Measurements from ENCODE around the gene ZNF221. TPM values are rescaled to one million over a fixed set of nuclear protein-coding genes. Genes with fewer than 3 reads are reported as not detected.
A peak's percentile ranks its signal among the peaks of the same experiment; 100 is the strongest.

The ZNF221 gene
- total and polyA plus RNA-seq, 9 of the 15 experiments (the other 6 are each of a cell fraction or from before 2014, with no cell fraction given) = 0.32 to 1.4 (median 0.45) TPM

- TF ChIP-seq, protein P1, sequence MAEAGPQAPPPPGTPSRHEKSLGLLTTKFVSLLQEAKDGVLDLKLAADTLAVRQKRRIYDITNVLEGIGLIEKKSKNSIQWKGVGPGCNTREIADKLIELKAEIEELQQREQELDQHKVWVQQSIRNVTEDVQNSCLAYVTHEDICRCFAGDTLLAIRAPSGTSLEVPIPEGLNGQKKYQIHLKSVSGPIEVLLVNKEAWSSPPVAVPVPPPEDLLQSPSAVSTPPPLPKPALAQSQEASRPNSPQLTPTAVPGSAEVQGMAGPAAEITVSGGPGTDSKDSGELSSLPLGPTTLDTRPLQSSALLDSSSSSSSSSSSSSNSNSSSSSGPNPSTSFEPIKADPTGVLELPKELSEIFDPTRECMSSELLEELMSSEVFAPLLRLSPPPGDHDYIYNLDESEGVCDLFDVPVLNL (CRISPR knock-in tag; IDR thresholded peaks at IDR 0.05; ENCODE audit: low read depth) = no peak
- TF ChIP-seq ZNF584 (CRISPR knock-in tag; IDR thresholded peaks at IDR 0.05; ENCODE audit: low read depth) = no peak
- no peak for TF ChIP-seq MCM2 (IDR thresholded peaks at IDR 0.05; ENCODE audit: low read depth)
- peak; percentile 86 for TF ChIP-seq ETS1 (conservative IDR thresholded peaks at IDR 0.05; ENCODE audit: control insufficient read depth, low read depth, low read length)
- no peak for TF ChIP-seq ZC3H8 (IDR thresholded peaks at IDR 0.05)
- no peak; a peak in 1 of 4 replicates for TF ChIP-seq TBL1XR1 (IDR thresholded peaks at IDR 0.05; ENCODE audit: low read length in 2 of 2)
- no peak for TF ChIP-seq ELF4 (CRISPR knock-in tag; IDR thresholded peaks at IDR 0.05)
- TF ChIP-seq SNIP1 (IDR thresholded peaks at IDR 0.05; ENCODE audit: low read depth) = no peak
- TF ChIP-seq, protein P2, sequence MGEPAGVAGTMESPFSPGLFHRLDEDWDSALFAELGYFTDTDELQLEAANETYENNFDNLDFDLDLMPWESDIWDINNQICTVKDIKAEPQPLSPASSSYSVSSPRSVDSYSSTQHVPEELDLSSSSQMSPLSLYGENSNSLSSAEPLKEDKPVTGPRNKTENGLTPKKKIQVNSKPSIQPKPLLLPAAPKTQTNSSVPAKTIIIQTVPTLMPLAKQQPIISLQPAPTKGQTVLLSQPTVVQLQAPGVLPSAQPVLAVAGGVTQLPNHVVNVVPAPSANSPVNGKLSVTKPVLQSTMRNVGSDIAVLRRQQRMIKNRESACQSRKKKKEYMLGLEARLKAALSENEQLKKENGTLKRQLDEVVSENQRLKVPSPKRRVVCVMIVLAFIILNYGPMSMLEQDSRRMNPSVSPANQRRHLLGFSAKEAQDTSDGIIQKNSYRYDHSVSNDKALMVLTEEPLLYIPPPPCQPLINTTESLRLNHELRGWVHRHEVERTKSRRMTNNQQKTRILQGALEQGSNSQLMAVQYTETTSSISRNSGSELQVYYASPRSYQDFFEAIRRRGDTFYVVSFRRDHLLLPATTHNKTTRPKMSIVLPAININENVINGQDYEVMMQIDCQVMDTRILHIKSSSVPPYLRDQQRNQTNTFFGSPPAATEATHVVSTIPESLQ (CRISPR knock-in tag; IDR thresholded peaks at IDR 0.05) = no peak
- no peak for TF ChIP-seq EGR1 (conservative IDR thresholded peaks at IDR 0.05)
- no peak for TF ChIP-seq ZNF121 (CRISPR knock-in tag; conservative IDR thresholded peaks at IDR 0.05)
- no peak for TF ChIP-seq MECOM (CRISPR knock-in tag; IDR thresholded peaks at IDR 0.05)
Measured at GRCh38 chr19:43950834-43951645, at the start of gene ZNF221 (continued).
